SK-N-MC (cell line): ENCODE measurements around the gene USP47.

ENCODE experiments used
- EZH2 ChIP-seq: fragments of 200-600 bp; sonication (generic); IDR thresholded peaks from one replicate; pipeline ENCODE4 v1.6.1; 2017; ENCODE audit warnings: antibody characterized with exemption
- FOXP2 ChIP-seq: optimal IDR thresholded peaks from 2 replicates; pipeline ENCODE3; 2011; ENCODE audit warnings: mild to moderate bottlenecking, moderate library complexity; ENCODE audit not compliant: insufficient read depth; ENCODE audit errors: extremely low read length, control extremely low read depth
- POLR2AphosphoS5 ChIP-seq: IDR thresholded peaks from 2 replicates; pipeline ENCODE4 v1.6.1; 2012; ENCODE audit warnings: mild to moderate bottlenecking, low read depth, low read length, borderline replicate concordance

DNA sequence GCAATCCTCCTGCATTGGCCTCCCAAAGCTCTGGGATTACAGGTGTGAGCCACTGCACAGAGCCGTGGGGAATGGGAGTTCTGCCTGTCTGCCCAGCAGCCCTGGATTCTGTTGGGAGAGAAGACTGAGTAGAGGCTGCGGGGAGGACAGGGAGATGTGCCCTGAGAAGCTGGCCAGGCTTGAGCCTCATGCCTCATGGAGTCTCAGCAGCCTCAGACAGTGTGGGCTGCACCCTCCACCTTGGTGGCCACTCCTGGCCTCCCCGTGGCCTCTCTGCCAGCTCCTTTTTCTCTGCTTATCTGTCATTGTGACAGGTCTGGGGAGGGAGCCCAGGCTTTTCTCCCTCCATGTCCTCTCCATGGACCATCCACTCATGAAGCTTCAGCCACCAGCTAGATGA is 123.4 kb downstream of the USP47 start:
- TF ChIP-seq EZH2, result no peak
- no peak for TF ChIP-seq POLR2AphosphoS5
- no peak for TF ChIP-seq FOXP2
